HepG2 (cell line): ENCODE data around the gene COG5. TPM values are rescaled to one million over a fixed set of nuclear protein-coding genes. Genes with fewer than 3 reads are reported as not detected.

Experiments
- E2F1 ChIP-seq: sonication (generic); formaldehyde crosslinking; IDR thresholded peaks from 2 replicates; pipeline ENCODE4 v1.5.0; 2020; ENCODE audit warnings: missing genetic modification reagents
- EP300 ChIP-seq, 3 experiments: sonication (generic) in 1 of 3; formaldehyde crosslinking in 1 of 3; IDR thresholded peaks; 2 replicates each; pipeline versions ENCODE4 v1.5.1 to v1.6.1; 2011 to 2020; ENCODE audit warnings: low read depth in 2 of 3, low read length in 2 of 3, borderline replicate concordance in 1 of 3, improper control_type of control experiment in 1 of 3, mild to moderate bottlenecking in 1 of 3, missing genetic modification reagents in 1 of 3, moderate library complexity in 1 of 3
- FIP1L1 ChIP-seq: fragments of 200-400 bp; formaldehyde crosslinking; IDR thresholded peaks from 2 replicates; pipeline ENCODE4 v1.6.1; 2018; ENCODE audit warnings: low read depth, mild to moderate bottlenecking, low read length, moderate library complexity, borderline replicate concordance; ENCODE audit not compliant: insufficient read depth
- GATAD2A ChIP-seq: IDR thresholded peaks from 2 replicates; pipeline ENCODE4 v1.6.1; 2016
- HOXA9 ChIP-seq: sonication (generic); formaldehyde crosslinking; IDR thresholded peaks from 2 replicates; pipeline ENCODE4 v1.8.1; 2022; ENCODE audit warnings: missing genetic modification reagents, mild to moderate bottlenecking, moderate library complexity, borderline replicate concordance
- JUND ChIP-seq: sonication (generic); formaldehyde crosslinking; IDR thresholded peaks from 2 replicates; pipeline ENCODE4 v1.8.0; 2022; ENCODE audit warnings: mild to moderate bottlenecking, missing genetic modification reagents
- KDM2A ChIP-seq: sonication (generic); formaldehyde crosslinking; IDR thresholded peaks from 2 replicates; pipeline ENCODE4 v1.4.0; 2020; ENCODE audit warnings: low read depth, missing genetic modification reagents, borderline replicate concordance
- PHF5A ChIP-seq: IDR thresholded peaks from one replicate; pipeline ENCODE4 v1.6.1; 2018; ENCODE audit warnings: low read depth, missing genetic modification reagents; ENCODE audit not compliant: unreplicated experiment
- RFXANK ChIP-seq: IDR thresholded peaks from 2 replicates; pipeline ENCODE4 v1.6.1; 2016
- RFXAP ChIP-seq: sonication (generic); formaldehyde crosslinking; IDR thresholded peaks from 2 replicates; pipeline ENCODE4 v1.4.0; 2020; ENCODE audit warnings: missing genetic modification reagents, borderline replicate concordance
- SAP130 ChIP-seq: IDR thresholded peaks from 2 replicates; pipeline ENCODE4 v1.6.1; 2016; ENCODE audit warnings: low read depth
- SSRP1 ChIP-seq: IDR thresholded peaks from 2 replicates; pipeline ENCODE4 v1.6.1; 2016; ENCODE audit warnings: control low read depth
- TAF15 ChIP-seq: fragments of 200-400 bp; formaldehyde crosslinking; IDR thresholded peaks from one replicate; pipeline ENCODE4 v1.6.1; 2018; ENCODE audit warnings: mild to moderate bottlenecking, low read depth, low read length; ENCODE audit not compliant: poor library complexity, severe bottlenecking
- THRA ChIP-seq: sonication (generic); formaldehyde crosslinking; IDR thresholded peaks from 2 replicates; pipeline ENCODE4 v1.4.0; 2020; ENCODE audit warnings: missing genetic modification reagents, borderline replicate concordance
- ZNF17 ChIP-seq: sonication (generic); formaldehyde crosslinking; IDR thresholded peaks from 2 replicates; pipeline ENCODE4 v1.5.0; 2020; ENCODE audit warnings: mild to moderate bottlenecking, missing genetic modification reagents
- ZNF281 ChIP-seq: sonication (generic); formaldehyde crosslinking; IDR thresholded peaks from 2 replicates; pipeline ENCODE4 v1.4.0; 2020; ENCODE audit warnings: missing genetic modification reagents, borderline replicate concordance
- ZNF414 ChIP-seq: sonication (generic); formaldehyde crosslinking; IDR thresholded peaks from 2 replicates; pipeline ENCODE4 v1.5.0; 2020; ENCODE audit warnings: missing genetic modification reagents
- ZNF546 ChIP-seq: sonication (generic); formaldehyde crosslinking; conservative IDR thresholded peaks from 2 replicates; pipeline ENCODE4 v1.8.1; 2023; ENCODE audit warnings: mild to moderate bottlenecking, missing genetic modification reagents
- ZNF619 ChIP-seq: sonication (generic); formaldehyde crosslinking; IDR thresholded peaks from 2 replicates; pipeline ENCODE4 v1.4.0; 2020; ENCODE audit warnings: mild to moderate bottlenecking, missing genetic modification reagents
- ZNF672 ChIP-seq: sonication (generic); formaldehyde crosslinking; IDR thresholded peaks from 2 replicates; pipeline ENCODE4 v1.8.1; 2022; ENCODE audit warnings: missing genetic modification reagents
- ZNF768 ChIP-seq: sonication (generic); formaldehyde crosslinking; IDR thresholded peaks from 2 replicates; pipeline ENCODE4 v1.4.0; 2020; ENCODE audit warnings: missing genetic modification reagents
- ZNF878 ChIP-seq: sonication (generic); formaldehyde crosslinking; IDR thresholded peaks from 2 replicates; pipeline ENCODE4 v1.8.1; 2023; ENCODE audit warnings: mild to moderate bottlenecking, missing genetic modification reagents, moderate library complexity
- ZSCAN20 ChIP-seq: sonication (generic); formaldehyde crosslinking; IDR thresholded peaks from 2 replicates; pipeline ENCODE4 v1.4.0; 2020; ENCODE audit warnings: missing genetic modification reagents, mild to moderate bottlenecking, borderline replicate concordance
- polyA plus RNA-seq, 8 experiments: library from polyadenylated mRNA; depleted of rRNA in 3 of 8; stranded (reverse) in 7 of 8; unstranded in 1 of 8; fragments of >200 nt; fragmentation: Illumina TruSeq in 4 of 8; extraction: Trizol in 4 of 8; gene quantifications; 2 replicates each; pipeline versions ENCODE4 v1.2.1 to v1.2.3, GENCODE V29; 2011 to 2016; ENCODE audit warnings: low read depth in 4 of 8, missing spikeins in 1 of 8, mixed read lengths in 1 of 8; ENCODE audit not compliant: insufficient read depth in 1 of 8
- total RNA-seq, 5 experiments: library from RNA; depleted of rRNA; stranded (reverse); fragments of >200 nt; fragmentation: Illumina TruSeq; extraction: Trizol; gene quantifications; 2 replicates each; pipeline ENCODE4 v1.2.3, GENCODE V29; 2016; ENCODE audit warnings: low read depth in 1 of 5

The COG5 gene
- total and polyA plus RNA-seq, 2 of the 13 experiments (the other 11 are each of a cell fraction or from before 2014, with no cell fraction given) = 20.4 to 31.3 TPM

- TF ChIP-seq ZSCAN20 (peak; percentile 37; the same call in 1 of the 2 replicates), RFXANK (peak; percentile 47; the same call in 1 of the 2 replicates), JUND (CRISPR knock-in tag) (peak; percentile 39; the same call in 1 of the 2 replicates), ZNF546 (CRISPR knock-in tag) (no peak), THRA (CRISPR knock-in tag) (peak; percentile 69), ZNF672 (CRISPR knock-in tag) (0 out of 2 replicates have a peak, but pooled peaks have one; percentile 33), ZNF878 (CRISPR knock-in tag) (peak; percentile 23; the same call in 1 of the 2 replicates), TAF15 (no peak), GATAD2A (CRISPR knock-in tag) (0 out of 2 replicates have a peak, but pooled peaks have one; percentile 44), ZNF768 (CRISPR knock-in tag) (peak; percentile 49; the same call in 1 of the 2 replicates), FIP1L1 (no peak), ZNF414 (CRISPR knock-in tag) (no peak), SAP130 (CRISPR knock-in tag) (peak; percentile 95), KDM2A (CRISPR knock-in tag) (peak; percentile 90), EP300 (IDR thresholded peaks at IDR 0.05; ENCODE audit: low read depth in 2 of 2, low read length in 2 of 2) (peak in 1 of 2 experiments; percentile 9; a peak in 1 of 4 replicates), EP300 (CRISPR knock-in tag; IDR thresholded peaks at IDR 0.05; ENCODE audit: borderline replicate concordance) (0 out of 2 replicates have a peak, but pooled peaks have one; percentile 55), RFXAP (CRISPR knock-in tag) (no peak; the same call in 1 of the 2 replicates), PHF5A (CRISPR knock-in tag) (peak; percentile 37), ZNF619 (peak; percentile 81; the same call in 1 of the 2 replicates), E2F1 (CRISPR knock-in tag) (peak; percentile 73; the same call in 1 of the 2 replicates), ZNF17 (CRISPR knock-in tag) (peak; percentile 88; the same call in 1 of the 2 replicates), SSRP1 (CRISPR knock-in tag) (no peak), HOXA9 (CRISPR knock-in tag) (peak; percentile 44; the same call in 1 of the 2 replicates), ZNF281 (no peak)
These were observed at the start of gene COG5, which contains the start of gene DUS4L (continued) for GRCh38 chr7:107563775-107564552.
